OCI-LY1 (cell line): ENCODE results near the gene MRM2.

Experiments
- H2AFZ ChIP-seq: fragments of 200-600 bp; sonication (generic), shearing (Covaris generic); 2 replicates; pipeline ENCODE4 v1.6.0; 2014; ENCODE audit warnings: antibody characterized with exemption, mild to moderate bottlenecking, low read length
- H3F3A ChIP-seq: fragments of 200-600 bp; sonication (generic), shearing (Covaris generic); 2 replicates; pipeline ENCODE4 v1.6.0; 2014; ENCODE audit warnings: mild to moderate bottlenecking, antibody characterized with exemption, low read length, moderate library complexity; ENCODE audit not compliant: insufficient read depth
- H3K27ac ChIP-seq: fragments of 200-600 bp; sonication (generic); 2 replicates; pipeline ENCODE4 v1.5.1; 2014; ENCODE audit warnings: low read length, mixed run types, mild to moderate bottlenecking, low read depth; ENCODE audit not compliant: poor library complexity, severe bottlenecking
- H3K27me3 ChIP-seq: fragments of 200-600 bp; sonication (generic); 2 replicates; pipeline ENCODE4 v1.6.0; 2014; ENCODE audit warnings: antibody characterized with exemption, mild to moderate bottlenecking, low read length, moderate library complexity; ENCODE audit not compliant: insufficient read depth
- H3K36me3 ChIP-seq: fragments of 200-600 bp; sonication (generic); 2 replicates; pipeline ENCODE4 v1.6.1; 2014; ENCODE audit warnings: mild to moderate bottlenecking, antibody characterized with exemption, low read length, moderate library complexity, mixed read lengths; ENCODE audit not compliant: insufficient read depth
- H3K4me1 ChIP-seq: fragments of 200-600 bp; sonication (generic); 2 replicates; pipeline ENCODE4 v1.5.1; 2014; ENCODE audit warnings: mild to moderate bottlenecking, low read length, moderate library complexity; ENCODE audit not compliant: insufficient read depth, severe bottlenecking
- H3K4me2 ChIP-seq: fragments of 200-600 bp; sonication (generic), shearing (Covaris generic); 2 replicates; pipeline ENCODE4 v1.6.1; 2014; ENCODE audit warnings: low read length
- H3K4me3 ChIP-seq: fragments of 200-600 bp; sonication (generic); 2 replicates; pipeline ENCODE4 v1.5.1; 2014; ENCODE audit warnings: low read length, low read depth, mild to moderate bottlenecking, mixed read lengths; ENCODE audit not compliant: poor library complexity, severe bottlenecking
- H3K79me2 ChIP-seq: fragments of 200-600 bp; shearing (Covaris generic); 2 replicates; pipeline ENCODE4 v1.6.1; 2016; ENCODE audit warnings: mixed run types, low read length, mixed read lengths; ENCODE audit not compliant: insufficient read depth
- H3K9ac ChIP-seq: fragments of 200-600 bp; sonication (generic), shearing (Covaris generic); 2 replicates; pipeline ENCODE4 v1.6.1; 2014; ENCODE audit warnings: mild to moderate bottlenecking, low read length, mixed read lengths
- H3K9me2 ChIP-seq: fragments of 200-600 bp; sonication (generic), shearing (Covaris generic); 2 replicates; pipeline ENCODE4 v1.6.1; 2014; ENCODE audit warnings: low read depth, mild to moderate bottlenecking, low read length, mixed read lengths
- H3K9me3 ChIP-seq: fragments of 200-600 bp; shearing (Covaris generic); 2 replicates; pipeline ENCODE4 v1.6.1; 2014; ENCODE audit warnings: low read length, mixed read lengths
- H4K20me1 ChIP-seq: fragments of 200-600 bp; sonication (generic), shearing (Covaris generic); 2 replicates; pipeline ENCODE4 v1.6.0; 2016; ENCODE audit warnings: mild to moderate bottlenecking, low read length; ENCODE audit not compliant: insufficient read depth
- EZH2 ChIP-seq: fragments of 200-600 bp; sonication (generic), shearing (Covaris generic); IDR thresholded peaks from 2 replicates; pipeline ENCODE4 v1.8.0; 2017; ENCODE audit warnings: borderline replicate concordance, mixed run types, mild to moderate bottlenecking, antibody characterized with exemption, low read length, moderate library complexity, mixed read lengths
- TF ChIP-seq, protein P1 (sequence below): fragments of 200-600 bp; sonication (generic), shearing (Covaris generic); IDR thresholded peaks from 2 replicates; pipeline ENCODE4 v1.5.1; 2017; ENCODE audit warnings: mild to moderate bottlenecking, antibody characterized with exemption, low read length, moderate library complexity, mixed read lengths

The MRM2 gene

DNA sequence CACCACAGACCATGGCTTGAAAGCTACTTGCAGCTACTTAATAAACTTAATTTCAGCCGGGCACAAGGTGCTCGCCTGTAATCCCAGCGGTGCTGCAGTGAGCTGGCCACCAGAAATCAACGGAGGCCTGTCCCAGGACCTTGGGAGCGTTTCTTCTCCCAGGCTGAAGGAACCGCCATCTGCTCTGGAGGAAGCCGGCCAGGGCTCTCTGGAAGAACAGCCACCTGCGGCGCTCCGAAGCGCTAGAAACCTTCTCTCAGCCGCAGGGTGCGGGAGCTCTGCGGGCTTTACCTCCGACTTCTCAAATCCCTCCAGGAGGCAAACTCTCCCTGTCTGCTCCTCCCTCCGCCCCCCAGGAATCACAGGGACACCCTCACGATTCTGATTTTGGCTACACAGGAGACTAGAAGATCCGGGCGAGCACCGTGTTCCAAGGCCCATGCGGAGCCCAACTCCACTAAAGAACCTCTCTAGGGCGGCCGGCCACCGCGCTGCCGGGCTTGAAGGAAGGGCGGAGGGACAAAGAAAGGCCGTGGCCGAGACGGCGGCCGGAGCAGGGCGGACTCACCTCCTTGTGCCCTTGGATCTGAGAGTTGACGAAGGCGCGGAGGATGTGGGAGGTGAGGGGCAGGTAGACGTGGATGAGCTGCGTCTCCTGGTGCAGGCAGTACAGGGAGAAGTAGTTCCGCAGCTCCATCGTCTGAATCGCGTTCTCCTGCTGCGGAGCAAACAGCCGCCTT is 14.5 kb upstream of the MRM2 start:
- no peaks in the 10 kb centered on the region for H4K20me1 ChIP-seq
- H3K4me2 ChIP-seq = no peak overlapping the region
- 0 out of 2 replicates have a peak, but pooled peaks cover 6% of the 10 kb centered on the region for H3K27me3 ChIP-seq
- 0 out of 2 replicates have a peak, but pooled peaks cover under 1% of the 10 kb centered on the region for H3K36me3 ChIP-seq
- peaks cover 11% of the 10 kb centered on the region for H3K4me1 ChIP-seq
- no peak for TF ChIP-seq EZH2
- TF ChIP-seq, protein P1, sequence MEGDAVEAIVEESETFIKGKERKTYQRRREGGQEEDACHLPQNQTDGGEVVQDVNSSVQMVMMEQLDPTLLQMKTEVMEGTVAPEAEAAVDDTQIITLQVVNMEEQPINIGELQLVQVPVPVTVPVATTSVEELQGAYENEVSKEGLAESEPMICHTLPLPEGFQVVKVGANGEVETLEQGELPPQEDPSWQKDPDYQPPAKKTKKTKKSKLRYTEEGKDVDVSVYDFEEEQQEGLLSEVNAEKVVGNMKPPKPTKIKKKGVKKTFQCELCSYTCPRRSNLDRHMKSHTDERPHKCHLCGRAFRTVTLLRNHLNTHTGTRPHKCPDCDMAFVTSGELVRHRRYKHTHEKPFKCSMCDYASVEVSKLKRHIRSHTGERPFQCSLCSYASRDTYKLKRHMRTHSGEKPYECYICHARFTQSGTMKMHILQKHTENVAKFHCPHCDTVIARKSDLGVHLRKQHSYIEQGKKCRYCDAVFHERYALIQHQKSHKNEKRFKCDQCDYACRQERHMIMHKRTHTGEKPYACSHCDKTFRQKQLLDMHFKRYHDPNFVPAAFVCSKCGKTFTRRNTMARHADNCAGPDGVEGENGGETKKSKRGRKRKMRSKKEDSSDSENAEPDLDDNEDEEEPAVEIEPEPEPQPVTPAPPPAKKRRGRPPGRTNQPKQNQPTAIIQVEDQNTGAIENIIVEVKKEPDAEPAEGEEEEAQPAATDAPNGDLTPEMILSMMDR = no peak
- H3K27ac ChIP-seq = no peak overlapping the region
- no peak overlapping the region for H3K9ac ChIP-seq
- H3K9me2 ChIP-seq = no peaks in the 10 kb centered on the region
- no peak overlapping the region for H2AFZ ChIP-seq
- no peaks in the 10 kb centered on the region for H3F3A ChIP-seq
- no peak overlapping the region for H3K4me3 ChIP-seq
- H3K79me2 ChIP-seq = no peaks in the 10 kb centered on the region
- no peaks in the 10 kb centered on the region for H3K9me3 ChIP-seq

DNA sequence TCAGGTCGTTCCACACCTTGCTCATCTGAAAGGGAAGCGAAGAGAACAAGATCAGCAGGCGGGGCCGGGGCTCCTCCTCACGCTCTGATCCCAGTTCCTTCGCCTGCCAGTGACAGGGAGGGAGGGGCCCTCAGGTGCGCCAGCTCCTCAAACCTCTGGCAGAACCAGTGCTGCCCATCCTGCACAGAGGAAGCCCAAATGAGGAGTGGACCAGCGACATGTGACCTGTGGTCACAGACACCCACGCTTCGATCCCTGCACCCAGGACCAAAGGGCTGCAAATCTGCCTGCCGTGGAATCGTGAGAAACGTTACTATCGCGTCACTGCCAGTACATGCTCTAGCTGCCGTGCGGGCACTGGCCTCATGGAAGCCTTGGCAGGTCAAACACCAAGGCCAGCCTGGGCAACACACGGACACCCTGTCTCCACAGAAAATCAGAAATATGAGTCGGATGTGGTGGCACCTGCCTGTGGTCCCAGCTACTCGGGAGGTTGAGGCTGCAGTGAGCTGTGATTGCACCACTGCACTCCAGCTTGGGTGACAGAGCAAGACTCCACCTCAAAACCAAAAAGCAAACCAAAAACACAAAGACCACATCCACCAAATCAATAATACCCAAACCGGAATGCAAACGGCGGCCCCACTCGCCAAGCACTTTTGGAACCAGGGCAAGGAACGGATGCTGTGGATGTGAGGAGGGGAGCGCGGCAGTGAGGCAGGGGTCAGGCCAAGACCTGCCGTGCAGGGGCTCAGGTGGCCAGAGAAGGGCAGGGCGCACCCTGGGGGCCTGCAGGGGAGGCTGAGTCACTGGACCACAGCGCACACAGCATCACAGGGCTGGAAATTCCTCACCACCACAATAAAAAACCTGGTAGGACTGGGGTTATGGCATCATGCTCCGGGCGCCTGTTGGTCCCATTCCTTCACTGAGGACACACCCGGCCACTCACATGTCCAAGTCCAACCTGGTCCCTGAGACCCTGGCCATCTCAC is 13.4 kb upstream of the MRM2 start:
- Histone ChIP-seq H3K4me2 (no peak overlapping the region), H3K27ac (no peak overlapping the region), H3K9ac (no peak overlapping the region), H3K9me3 (no peaks in the 10 kb centered on the region), H4K20me1 (no peaks in the 10 kb centered on the region), H3K36me3 (peaks cover 9% of the 10 kb centered on the region; the same call in 1 of the 2 replicates), H3K4me1 (peaks cover 9% of the 10 kb centered on the region), H3K4me3 (no peak overlapping the region), H3K79me2 (no peaks in the 10 kb centered on the region), H3F3A (no peaks in the 10 kb centered on the region), H2AFZ (no peak overlapping the region), H3K27me3 (0 out of 2 replicates have a peak, but pooled peaks cover 6% of the 10 kb centered on the region), H3K9me2 (no peaks in the 10 kb centered on the region)
- TF ChIP-seq, protein P1 = no peak
- no peak for TF ChIP-seq EZH2

DNA sequence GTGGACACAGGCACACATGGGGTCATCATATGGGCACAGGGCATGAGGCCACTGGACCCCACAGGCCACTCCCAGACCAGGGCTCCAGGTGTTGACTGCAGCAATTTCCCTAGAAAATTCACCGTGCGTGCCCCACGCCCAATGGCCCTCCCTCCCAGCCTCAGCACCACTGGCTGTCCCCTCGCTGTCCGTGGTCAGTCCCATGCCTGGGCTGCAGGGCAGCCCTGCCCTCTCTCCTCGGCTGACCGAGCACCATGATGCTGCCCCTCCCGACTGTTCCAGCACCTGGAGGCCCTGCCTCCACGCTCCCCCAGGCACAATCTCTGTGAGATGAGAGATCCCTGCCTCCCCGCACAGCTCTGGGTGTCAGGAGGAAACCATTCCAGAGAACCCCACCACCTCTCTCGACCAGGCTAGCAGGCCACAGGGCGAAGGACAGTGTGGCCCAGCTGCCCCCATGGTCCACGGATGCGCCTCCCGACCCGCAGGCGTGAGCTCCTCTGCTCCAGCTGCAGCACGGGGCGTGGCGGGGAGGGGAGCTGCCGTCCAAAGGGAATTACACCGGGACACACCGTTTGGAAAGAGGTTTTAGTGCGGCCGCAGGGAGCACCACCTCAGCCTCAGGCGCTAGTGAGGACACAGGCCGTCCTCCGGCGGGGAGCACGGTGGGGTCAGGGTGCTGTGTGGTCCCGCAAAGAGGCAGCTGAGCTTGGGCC is 12.6 kb upstream of the MRM2 start:
- Histone ChIP-seq H3K4me2 (no peak overlapping the region), H3K27me3 (0 out of 2 replicates have a peak, but pooled peaks cover 4% of the 10 kb centered on the region), H2AFZ (no peak overlapping the region), H3K9me3 (no peaks in the 10 kb centered on the region), H3K9ac (no peak overlapping the region), H3K36me3 (peaks cover 9% of the 10 kb centered on the region; the same call in 1 of the 2 replicates), H3K27ac (no peak overlapping the region), H3K79me2 (no peaks in the 10 kb centered on the region), H3F3A (no peaks in the 10 kb centered on the region), H3K9me2 (no peaks in the 10 kb centered on the region), H3K4me1 (peaks cover 9% of the 10 kb centered on the region), H4K20me1 (no peaks in the 10 kb centered on the region), H3K4me3 (no peak overlapping the region)
- TF ChIP-seq EZH2 = no peak
- TF ChIP-seq, protein P1 = no peak
